Mesodermal cell (in vitro differentiated cells): ENCODE measurements around the gene OTOG.

Experiments used
- H3K27ac ChIP-seq: 2 replicates; pipeline ENCODE4 v1.7.0; 2013; ENCODE audit warnings: mild to moderate bottlenecking, low read depth, low read length, moderate library complexity; ENCODE audit not compliant: severe bottlenecking
- H3K36me3 ChIP-seq: 2 replicates; pipeline ENCODE4 v1.7.1; 2013; ENCODE audit warnings: mild to moderate bottlenecking, low read length, moderate library complexity; ENCODE audit not compliant: control insufficient read depth, insufficient read depth
- H3K4me1 ChIP-seq: one replicate; pipeline ENCODE4 v1.7.1; 2013; ENCODE audit warnings: mild to moderate bottlenecking, low read length; ENCODE audit not compliant: insufficient read depth, control insufficient read depth, poor library complexity, severe bottlenecking
- H3K4me3 ChIP-seq: 2 replicates; pipeline ENCODE4 v1.7.0; 2013; ENCODE audit warnings: low read length, control low read depth, mild to moderate bottlenecking; ENCODE audit not compliant: insufficient read depth, poor library complexity, severe bottlenecking; ENCODE audit errors: extremely low read depth
- H3K9me3 ChIP-seq: 2 replicates; pipeline ENCODE4 v1.7.1; 2013; ENCODE audit warnings: mild to moderate bottlenecking, low read length, moderate library complexity; ENCODE audit not compliant: control insufficient read depth
- WGBS, 2 experiments: methylation state at CpG; one replicate each; pipeline ENCODE4 v1.1.5; 2013; ENCODE audit warnings: missing lambda C conversion rate in 2 of 2; ENCODE audit not compliant: insufficient coverage in 2 of 2; 5-methylcytosine and 5-hydroxymethylcytosine counted together

OTOG gene

GRCh38 chr11:17560281-17561110 lies 13.4 kb downstream of the OTOG start:
- no peaks in the 10 kb centered on the region for H3K9me3 ChIP-seq
- 72 to 73% methylated on average over 6 to 12 of the region's 12 CpGs for WGBS, 2 experiments
- H3K4me3 ChIP-seq, result no peak overlapping the region
- H3K36me3 ChIP-seq, result no peaks in the 10 kb centered on the region
- no peak overlapping the region for H3K27ac ChIP-seq
- H3K4me1 ChIP-seq, result no peaks in the 10 kb centered on the region

DNA sequence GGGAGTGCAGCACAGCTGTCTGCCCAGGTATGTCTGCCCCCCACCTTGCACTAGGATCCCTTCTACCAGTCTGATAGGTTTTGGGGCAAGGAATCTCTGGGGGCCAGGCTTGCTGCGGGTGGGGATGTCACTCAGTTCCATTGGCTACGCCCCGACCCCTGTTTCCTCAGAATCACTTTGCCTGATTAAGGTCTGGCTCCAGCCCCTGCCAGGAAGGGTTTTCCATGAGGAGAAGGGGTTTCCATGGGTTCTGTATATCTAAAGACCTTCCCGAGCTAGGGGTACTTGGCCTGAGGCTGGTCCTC lies 14.0 kb downstream of the OTOG start:
- Histone ChIP-seq H3K4me3 (no peak overlapping the region), H3K36me3 (no peaks in the 10 kb centered on the region), H3K27ac (no peak overlapping the region), H3K4me1 (no peaks in the 10 kb centered on the region), H3K9me3 (no peaks in the 10 kb centered on the region)
- WGBS, 2 experiments, result 95 to 96% methylated on average over 2 to 4 of the region's 4 CpGs

DNA sequence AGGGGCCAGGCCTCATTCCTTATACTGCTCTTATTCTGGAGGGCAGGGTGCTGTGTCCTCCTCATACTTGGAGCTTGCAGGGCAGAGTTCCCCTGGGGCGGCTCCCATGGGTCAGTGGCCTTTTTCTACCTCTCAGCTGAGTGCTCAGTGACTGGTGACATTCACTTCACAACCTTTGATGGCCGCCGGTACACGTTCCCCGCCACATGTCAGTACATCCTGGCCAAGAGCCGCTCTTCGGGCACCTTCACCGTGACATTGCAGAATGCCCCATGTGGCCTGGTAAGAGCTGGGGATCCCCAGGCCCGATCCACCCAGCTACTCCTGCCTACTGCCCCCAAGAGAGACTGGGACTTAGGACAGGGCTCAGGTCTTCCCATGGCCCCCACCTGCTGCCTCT lies 14.5 kb downstream of the OTOG start:
- H3K36me3 ChIP-seq, result no peaks in the 10 kb centered on the region
- no peaks in the 10 kb centered on the region for H3K9me3 ChIP-seq
- H3K27ac ChIP-seq, result no peak overlapping the region
- WGBS, 2 experiments, result 95 to 98% methylated on average over 9 of the region's 9 CpGs
- H3K4me3 ChIP-seq, result no peak overlapping the region
- H3K4me1 ChIP-seq, result no peaks in the 10 kb centered on the region

- Histone ChIP-seq H3K4me1 (no peaks in the 10 kb centered on the region), H3K27ac (no peak overlapping the region), H3K4me3 (no peak overlapping the region), H3K36me3 (no peaks in the 10 kb centered on the region), H3K9me3 (no peaks in the 10 kb centered on the region)
These were observed 16.2 kb downstream of the OTOG start for GRCh38 chr11:17563231-17563646.

- WGBS, 2 experiments, result 77 to 93% methylated on average over 3 of the region's 4 CpGs
- Histone ChIP-seq H3K4me3 (no peak overlapping the region), H3K9me3 (no peaks in the 10 kb centered on the region), H3K27ac (no peak overlapping the region), H3K36me3 (no peaks in the 10 kb centered on the region), H3K4me1 (no peaks in the 10 kb centered on the region)
These were observed 17.1 kb downstream of the OTOG start for GRCh38 chr11:17563961-17564686.

GRCh38 chr11:17564687-17565042 lies 17.6 kb downstream of the OTOG start:
- Histone ChIP-seq H3K36me3 (no peaks in the 10 kb centered on the region), H3K9me3 (no peaks in the 10 kb centered on the region), H3K4me1 (no peaks in the 10 kb centered on the region), H3K27ac (no peak overlapping the region), H3K4me3 (no peak overlapping the region)
- WGBS, 2 experiments, result no CpG with 5 or more reads among the region's 2 CpGs

- no peaks in the 10 kb centered on the region for H3K36me3 ChIP-seq
- H3K4me3 ChIP-seq, result no peak overlapping the region
- no peak overlapping the region for H3K27ac ChIP-seq
- H3K9me3 ChIP-seq, result no peaks in the 10 kb centered on the region
- H3K4me1 ChIP-seq, result no peaks in the 10 kb centered on the region
- WGBS, 2 experiments, result 88 to 90% methylated on average over 3 to 4 of the region's 4 CpGs
These were observed 21.9 kb downstream of the OTOG start for GRCh38 chr11:17568944-17569343.

DNA sequence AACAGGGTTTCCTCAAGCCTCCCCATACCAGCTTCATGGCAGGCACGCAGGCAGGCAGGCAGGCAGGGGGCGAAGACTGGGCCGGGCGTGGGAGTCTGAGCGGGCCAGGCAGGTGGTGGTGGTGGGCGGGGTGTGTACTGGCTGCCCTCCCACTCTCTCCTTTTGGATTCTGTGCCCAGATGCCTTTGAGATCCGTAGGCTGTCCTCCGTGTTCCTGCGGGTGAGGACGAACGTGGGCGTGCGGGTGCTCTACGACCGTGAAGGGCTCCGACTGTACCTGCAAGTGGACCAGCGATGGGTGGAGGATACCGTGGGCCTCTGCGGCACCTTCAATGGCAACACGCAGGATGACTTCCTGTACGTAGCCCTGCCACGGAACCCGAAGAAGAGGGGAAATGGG lies 23.0 kb downstream of the OTOG start:
- 89% methylated on average over 20 of the region's 23 CpGs for WGBS, 2 experiments
- no peaks in the 10 kb centered on the region for H3K9me3 ChIP-seq
- H3K4me3 ChIP-seq, result no peak overlapping the region
- H3K27ac ChIP-seq, result no peak overlapping the region
- H3K36me3 ChIP-seq, result no peaks in the 10 kb centered on the region
- no peaks in the 10 kb centered on the region for H3K4me1 ChIP-seq

DNA sequence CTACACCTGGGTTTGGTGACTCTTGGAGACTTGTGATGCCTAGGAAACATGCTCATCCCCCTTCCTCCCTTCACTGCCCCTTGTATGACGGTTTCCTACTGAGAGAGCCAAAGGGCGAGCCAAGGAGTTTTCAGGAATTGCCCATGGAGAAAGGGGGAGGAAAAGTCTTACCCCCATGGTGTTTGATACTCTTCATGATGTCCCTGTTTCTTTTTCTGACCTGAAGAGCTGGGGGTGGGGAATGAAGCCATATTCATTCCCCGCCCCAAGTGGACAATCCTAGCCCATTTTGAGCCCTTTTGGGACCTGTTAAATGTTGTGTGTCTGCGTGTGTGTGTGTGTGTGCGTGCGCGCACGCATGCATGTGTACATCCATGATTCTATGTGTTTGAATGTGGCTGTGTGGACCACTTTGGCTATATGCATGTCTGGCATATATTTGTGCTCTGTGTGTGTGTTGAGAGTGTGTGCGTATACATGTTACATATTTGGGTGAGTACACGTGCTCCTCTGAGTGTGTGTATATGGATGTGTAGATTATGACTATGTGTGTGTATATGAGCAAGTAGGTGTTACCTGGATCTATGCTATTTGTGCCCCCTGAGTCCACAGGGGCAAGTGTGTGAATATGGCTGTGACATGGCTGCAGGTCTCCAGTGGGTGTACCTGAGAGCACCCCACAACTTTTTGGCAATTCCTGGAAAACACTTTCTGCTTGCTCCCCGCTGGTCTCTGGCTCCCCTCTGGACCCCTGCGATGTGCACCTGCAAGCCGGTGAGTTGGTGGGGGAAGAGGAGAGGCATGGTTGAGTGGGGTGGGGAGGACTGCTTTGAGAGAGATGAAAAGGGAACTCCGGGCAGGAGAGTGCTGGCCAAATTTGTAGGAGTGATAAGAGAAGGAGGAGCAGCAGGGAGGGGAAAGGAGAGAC lies 24.6 kb downstream of the OTOG start:
- 82 to 83% methylated on average over 6 to 14 of the region's 14 CpGs for WGBS, 2 experiments
- H3K4me1 ChIP-seq, result no peaks in the 10 kb centered on the region
- H3K9me3 ChIP-seq, result no peaks in the 10 kb centered on the region
- H3K4me3 ChIP-seq, result no peak overlapping the region
- no peak overlapping the region for H3K27ac ChIP-seq
- no peaks in the 10 kb centered on the region for H3K36me3 ChIP-seq

DNA sequence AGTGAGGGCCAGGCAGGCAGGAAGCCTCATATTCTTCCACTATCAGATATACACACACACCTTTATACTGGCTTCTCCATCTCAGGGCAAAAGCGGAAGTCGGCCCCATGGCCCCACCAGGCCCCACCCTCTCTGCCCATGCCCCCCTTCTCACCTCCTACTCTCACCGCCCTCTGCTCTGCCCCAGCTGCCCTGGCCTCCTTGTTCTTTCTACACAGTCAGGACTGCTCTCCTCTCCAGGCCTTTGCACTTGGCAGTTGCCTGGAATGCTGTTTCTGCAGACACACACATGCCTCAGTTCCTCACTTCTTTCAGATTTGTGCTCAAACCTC lies 25.3 kb downstream of the OTOG start:
- Histone ChIP-seq H3K27ac (no peak overlapping the region), H3K4me3 (no peak overlapping the region), H3K36me3 (no peaks in the 10 kb centered on the region), H3K4me1 (no peaks in the 10 kb centered on the region), H3K9me3 (no peaks in the 10 kb centered on the region)
- WGBS, 2 experiments, result 75 to 85% methylated on average over 3 of the region's 3 CpGs
